ENCODE results near the gene CAMK2A.

Gene CAMK2A

GRCh38 chr5:150215979-150216944 is 73.3 kb downstream of the CAMK2A start:
- no peak for DNase-seq (ENCODE audit: insufficient read length, low spot score)
- TF ChIP-seq POLR2AphosphoS5 (IDR thresholded peaks at IDR 0.05; ENCODE audit: low read depth, low read length): no peak
- no peak for FAIRE-seq

- TF ChIP-seq PAX5 (IDR thresholded peaks at IDR 0.05; ENCODE audit: insufficient read depth, low read length, severe bottlenecking) (no peak), POLR2A (IDR thresholded peaks at IDR 0.05; ENCODE audit: low read depth, low read length) (no peak), SPI1 (IDR thresholded peaks at IDR 0.05; ENCODE audit: low read depth, low read length) (no peak), POLR2AphosphoS5 (IDR thresholded peaks at IDR 0.05; ENCODE audit: low read depth, low read length) (no peak), POU2F2 (IDR thresholded peaks at IDR 0.05; ENCODE audit: low read depth, low read length) (no peak), TAF1 (IDR thresholded peaks at IDR 0.05; ENCODE audit: low read depth, low read length) (no peak)
- no peak for FAIRE-seq
- DNase-seq (ENCODE audit: insufficient read length, low spot score): no peak
Measured at GRCh38 chr5:150214289-150214688, 75.3 kb downstream of the CAMK2A start.

- TF ChIP-seq SPI1 (IDR thresholded peaks at IDR 0.05; ENCODE audit: low read depth, low read length): no peak
- TF ChIP-seq POU2F2 (IDR thresholded peaks at IDR 0.05; ENCODE audit: low read depth, low read length): no peak
- TF ChIP-seq TAF1 (IDR thresholded peaks at IDR 0.05; ENCODE audit: low read depth, low read length): no peak
- no peak for TF ChIP-seq POLR2AphosphoS5 (IDR thresholded peaks at IDR 0.05; ENCODE audit: low read depth, low read length)
- no peak for TF ChIP-seq POLR2A (IDR thresholded peaks at IDR 0.05; ENCODE audit: low read depth, low read length)
- TF ChIP-seq PAX5 (IDR thresholded peaks at IDR 0.05; ENCODE audit: insufficient read depth, low read length, severe bottlenecking): no peak
- DNase-seq (ENCODE audit: insufficient read length, low spot score) (no peak), FAIRE-seq (no peak)
Measured at GRCh38 chr5:150213530-150213929, 76.0 kb downstream of the CAMK2A start.

- FAIRE-seq (no peak), DNase-seq (ENCODE audit: insufficient read length, low spot score) (no peak)
- no peak for TF ChIP-seq POU2F2 (IDR thresholded peaks at IDR 0.05; ENCODE audit: low read depth, low read length)
- no peak for TF ChIP-seq TAF1 (IDR thresholded peaks at IDR 0.05; ENCODE audit: low read depth, low read length)
- no peak for TF ChIP-seq POLR2AphosphoS5 (IDR thresholded peaks at IDR 0.05; ENCODE audit: low read depth, low read length)
- no peak for TF ChIP-seq POLR2A (IDR thresholded peaks at IDR 0.05; ENCODE audit: low read depth, low read length)
- TF ChIP-seq SPI1 (IDR thresholded peaks at IDR 0.05; ENCODE audit: low read depth, low read length): no peak
- no peak for TF ChIP-seq PAX5 (IDR thresholded peaks at IDR 0.05; ENCODE audit: insufficient read depth, low read length, severe bottlenecking)
Measured at GRCh38 chr5:150211156-150212030, 78.2 kb downstream of the CAMK2A start.

GRCh38 chr5:150210644-150211043 is 78.9 kb downstream of the CAMK2A start:
- DNase-seq (ENCODE audit: insufficient read length, low spot score) (no peak), FAIRE-seq (no peak)
- TF ChIP-seq POLR2AphosphoS5 (IDR thresholded peaks at IDR 0.05; ENCODE audit: low read depth, low read length) (no peak), POLR2A (IDR thresholded peaks at IDR 0.05; ENCODE audit: low read depth, low read length) (no peak), SPI1 (IDR thresholded peaks at IDR 0.05; ENCODE audit: low read depth, low read length) (no peak), TAF1 (IDR thresholded peaks at IDR 0.05; ENCODE audit: low read depth, low read length) (no peak), POU2F2 (IDR thresholded peaks at IDR 0.05; ENCODE audit: low read depth, low read length) (no peak), PAX5 (IDR thresholded peaks at IDR 0.05; ENCODE audit: insufficient read depth, low read length, severe bottlenecking) (no peak)

GRCh38 chr5:150209099-150209635 is 80.4 kb downstream of the CAMK2A start:
- no peak for DNase-seq (ENCODE audit: insufficient read length, low spot score)
- no peak for TF ChIP-seq SPI1 (IDR thresholded peaks at IDR 0.05; ENCODE audit: low read depth, low read length)
- TF ChIP-seq POLR2AphosphoS5 (IDR thresholded peaks at IDR 0.05; ENCODE audit: low read depth, low read length): no peak
- TF ChIP-seq PAX5 (IDR thresholded peaks at IDR 0.05; ENCODE audit: insufficient read depth, low read length, severe bottlenecking): no peak
- no peak for TF ChIP-seq POU2F2 (IDR thresholded peaks at IDR 0.05; ENCODE audit: low read depth, low read length)
- FAIRE-seq: no peak

- TF ChIP-seq POLR2AphosphoS5 (IDR thresholded peaks at IDR 0.05; ENCODE audit: low read depth, low read length) (no peak), PAX5 (IDR thresholded peaks at IDR 0.05; ENCODE audit: insufficient read depth, low read length, severe bottlenecking) (no peak), POLR2A (IDR thresholded peaks at IDR 0.05; ENCODE audit: low read depth, low read length) (no peak), SPI1 (IDR thresholded peaks at IDR 0.05; ENCODE audit: low read depth, low read length) (no peak)
- no peak for DNase-seq (ENCODE audit: insufficient read length, low spot score)
- FAIRE-seq: no peak
Measured at GRCh38 chr5:150208187-150209098, 81.1 kb downstream of the CAMK2A start.

- TF ChIP-seq TAF1 (IDR thresholded peaks at IDR 0.05; ENCODE audit: low read depth, low read length) (no peak), PAX5 (IDR thresholded peaks at IDR 0.05; ENCODE audit: insufficient read depth, low read length, severe bottlenecking) (no peak), POLR2AphosphoS5 (IDR thresholded peaks at IDR 0.05; ENCODE audit: low read depth, low read length) (no peak), POLR2A (IDR thresholded peaks at IDR 0.05; ENCODE audit: low read depth, low read length) (no peak), POU2F2 (IDR thresholded peaks at IDR 0.05; ENCODE audit: low read depth, low read length) (no peak), SPI1 (IDR thresholded peaks at IDR 0.05; ENCODE audit: low read depth, low read length) (no peak)
- FAIRE-seq (no peak), DNase-seq (ENCODE audit: insufficient read length, low spot score) (no peak)
Measured at GRCh38 chr5:150206779-150207115, 82.8 kb downstream of the CAMK2A start.
